Measurements from ENCODE around the gene IKZF2.

IKZF2 gene

GRCh38 chr2:213150315-213151097, 906 bp downstream of the IKZF2 start:
- Histone ChIP-seq H3K9ac (ENCODE audit: insufficient read length) (peak overlapping the region; percentile 92), H3K27ac (peak overlapping the region; percentile 96), H3K9me3 (ENCODE audit: low read depth, low read length) (no peaks in the 10 kb centered on the region), H3K4me3 (peak overlapping the region; percentile 95), H3K36me3 (ENCODE audit: insufficient read depth, low read length) (peaks cover 18% of the 10 kb centered on the region; the same call in 1 of the 2 replicates)
- TF ChIP-seq POLR2AphosphoS5 (IDR thresholded peaks at IDR 0.05; ENCODE audit: borderline replicate concordance, low read depth, low read length), result no peak
- TF ChIP-seq EZH2 (IDR thresholded peaks at IDR 0.05), result no peak
- no peak for TF ChIP-seq FOXP2 (optimal IDR thresholded peaks at IDR 0.05; ENCODE audit: control extremely low read depth, extremely low read length, insufficient read depth)
- DNase-seq (ENCODE audit: low read depth, low spot score), result no peak

- no peak for DNase-seq (ENCODE audit: low read depth, low spot score)
- H3K4me3 ChIP-seq, result peak overlapping the region; percentile 95
Observed at GRCh38 chr2:213149949-213150314, 1.5 kb downstream of the IKZF2 start.

GRCh38 chr2:213149294-213149875, 2.0 kb downstream of the IKZF2 start:
- Histone ChIP-seq H3K36me3 (ENCODE audit: insufficient read depth, low read length) (peaks cover 23% of the 10 kb centered on the region; the same call in 1 of the 2 replicates), H3K9ac (ENCODE audit: insufficient read length) (peak overlapping the region; percentile 92), H3K9me3 (ENCODE audit: low read depth, low read length) (no peaks in the 10 kb centered on the region), H3K27ac (peak overlapping the region; percentile 89), H3K4me3 (peak overlapping the region; percentile 95)
- no peak for TF ChIP-seq FOXP2 (optimal IDR thresholded peaks at IDR 0.05; ENCODE audit: control extremely low read depth, extremely low read length, insufficient read depth)
- TF ChIP-seq EZH2 (IDR thresholded peaks at IDR 0.05), result no peak
- no peak for TF ChIP-seq POLR2AphosphoS5 (IDR thresholded peaks at IDR 0.05; ENCODE audit: borderline replicate concordance, low read depth, low read length)
- no peak for DNase-seq (ENCODE audit: low read depth, low spot score)

More at GRCh38 chr2:213149949-213150314, 1.5 kb downstream of the IKZF2 start:
- H3K36me3 ChIP-seq (ENCODE audit: insufficient read depth, low read length), result peaks cover 21% of the 10 kb centered on the region; the same call in 1 of the 2 replicates
- peak overlapping the region; percentile 92 for H3K9ac ChIP-seq (ENCODE audit: insufficient read length)
- TF ChIP-seq FOXP2 (optimal IDR thresholded peaks at IDR 0.05; ENCODE audit: control extremely low read depth, extremely low read length, insufficient read depth) (no peak), EZH2 (IDR thresholded peaks at IDR 0.05) (no peak), POLR2AphosphoS5 (IDR thresholded peaks at IDR 0.05; ENCODE audit: borderline replicate concordance, low read depth, low read length) (no peak)
- peak overlapping the region; percentile 89 for H3K27ac ChIP-seq
- no peaks in the 10 kb centered on the region for H3K9me3 ChIP-seq (ENCODE audit: low read depth, low read length)

- DNase-seq (ENCODE audit: low read depth, low spot score), result no peak
- Histone ChIP-seq H3K9me3 (ENCODE audit: low read depth, low read length) (no peaks in the 10 kb centered on the region), H3K27ac (peak overlapping the region; percentile 14), H3K36me3 (ENCODE audit: insufficient read depth, low read length) (peaks cover 27% of the 10 kb centered on the region), H3K4me3 (peak overlapping the region; percentile 95), H3K9ac (ENCODE audit: insufficient read length) (peak overlapping the region; percentile 92)
- TF ChIP-seq POLR2AphosphoS5 (IDR thresholded peaks at IDR 0.05; ENCODE audit: borderline replicate concordance, low read depth, low read length) (no peak), EZH2 (IDR thresholded peaks at IDR 0.05) (no peak)
Observed at GRCh38 chr2:213148572-213149261, 2.7 kb downstream of the IKZF2 start.

- H3K4me3 ChIP-seq, result peak overlapping the region; percentile 95
- DNase-seq (ENCODE audit: low read depth, low spot score), result no peak
- no peaks in the 10 kb centered on the region for H3K9me3 ChIP-seq (ENCODE audit: low read depth, low read length)
- TF ChIP-seq POLR2AphosphoS5 (IDR thresholded peaks at IDR 0.05; ENCODE audit: borderline replicate concordance, low read depth, low read length) (no peak), EZH2 (IDR thresholded peaks at IDR 0.05) (no peak), FOXP2 (optimal IDR thresholded peaks at IDR 0.05; ENCODE audit: control extremely low read depth, extremely low read length, insufficient read depth) (no peak)
- peak overlapping the region; percentile 29; the same call in 1 of the 2 replicates for H3K27ac ChIP-seq
- peak overlapping the region; percentile 92 for H3K9ac ChIP-seq (ENCODE audit: insufficient read length)
- peaks cover 39% of the 10 kb centered on the region for H3K36me3 ChIP-seq (ENCODE audit: insufficient read depth, low read length)
Observed at GRCh38 chr2:213147538-213147937, 3.9 kb downstream of the IKZF2 start.

GRCh38 chr2:213145715-213146242, 5.6 kb downstream of the IKZF2 start:
- Histone ChIP-seq H3K27ac (no peak overlapping the region), H3K36me3 (ENCODE audit: insufficient read depth, low read length) (peaks cover 43% of the 10 kb centered on the region), H3K4me3 (peak overlapping the region; percentile 95), H3K9me3 (ENCODE audit: low read depth, low read length) (no peaks in the 10 kb centered on the region), H3K9ac (ENCODE audit: insufficient read length) (peak overlapping the region; percentile 64)
- no peak for DNase-seq (ENCODE audit: low read depth, low spot score)
- no peak for TF ChIP-seq EZH2 (IDR thresholded peaks at IDR 0.05)
- no peak for TF ChIP-seq POLR2AphosphoS5 (IDR thresholded peaks at IDR 0.05; ENCODE audit: borderline replicate concordance, low read depth, low read length)
- no peak for TF ChIP-seq FOXP2 (optimal IDR thresholded peaks at IDR 0.05; ENCODE audit: control extremely low read depth, extremely low read length, insufficient read depth)

GRCh38 chr2:213137064-213137463, 14.3 kb downstream of the IKZF2 start:
- DNase-seq (ENCODE audit: low read depth, low spot score), result no peak
- H3K27ac ChIP-seq, result no peak overlapping the region
- H3K36me3 ChIP-seq (ENCODE audit: insufficient read depth, low read length), result peaks cover 28% of the 10 kb centered on the region
- no peak for TF ChIP-seq FOXP2 (optimal IDR thresholded peaks at IDR 0.05; ENCODE audit: control extremely low read depth, extremely low read length, insufficient read depth)
- TF ChIP-seq EZH2 (IDR thresholded peaks at IDR 0.05), result no peak
- no peak for TF ChIP-seq POLR2AphosphoS5 (IDR thresholded peaks at IDR 0.05; ENCODE audit: borderline replicate concordance, low read depth, low read length)
- no peak overlapping the region for H3K9ac ChIP-seq (ENCODE audit: insufficient read length)
- no peaks in the 10 kb centered on the region for H3K9me3 ChIP-seq (ENCODE audit: low read depth, low read length)
- H3K4me3 ChIP-seq, result no peak overlapping the region

GRCh38 chr2:213129311-213129710, 22.1 kb downstream of the IKZF2 start:
- Histone ChIP-seq H3K36me3 (ENCODE audit: insufficient read depth, low read length) (peaks cover 30% of the 10 kb centered on the region), H3K4me3 (no peak overlapping the region), H3K9ac (ENCODE audit: insufficient read length) (no peak overlapping the region), H3K27ac (no peak overlapping the region), H3K9me3 (ENCODE audit: low read depth, low read length) (no peaks in the 10 kb centered on the region)
- no peak for DNase-seq (ENCODE audit: low read depth, low spot score)
- TF ChIP-seq EZH2 (IDR thresholded peaks at IDR 0.05) (no peak), FOXP2 (optimal IDR thresholded peaks at IDR 0.05; ENCODE audit: control extremely low read depth, extremely low read length, insufficient read depth) (no peak), POLR2AphosphoS5 (IDR thresholded peaks at IDR 0.05; ENCODE audit: borderline replicate concordance, low read depth, low read length) (no peak)
